Ascending aorta (tissue), 2 donors: ENCODE measurements around the gene KCNIP3. TPM values are rescaled to one million over a fixed set of nuclear protein-coding genes. Genes with fewer than 3 reads are reported as not detected.

Experiments
- DNase-seq, 2 donors: peaks; one replicate each; pipeline ENCODE4 v3.0.0-alpha.2; 2019; ENCODE audit warnings: low spot score in 2 of 2
- H3K27ac ChIP-seq, 2 donors: fragments of 200-600 bp; sonication (generic); one replicate each; pipeline ENCODE4 v1.5.1; 2016 to 2017; ENCODE audit warnings: mild to moderate bottlenecking in 1 of 2
- H3K27me3 ChIP-seq: fragments of 200-600 bp; sonication (generic); one replicate; pipeline ENCODE4 v1.5.1; 2017
- H3K36me3 ChIP-seq, 2 donors: fragments of 200-600 bp; sonication (generic); one replicate each; pipeline ENCODE4 v1.5.1; 2016
- H3K4me1 ChIP-seq, 2 donors: fragments of 200-600 bp; sonication (generic); one replicate each; pipeline ENCODE4 v1.5.1; 2016 to 2017; ENCODE audit warnings: mild to moderate bottlenecking in 1 of 2
- H3K4me3 ChIP-seq, 2 donors: fragments of 200-600 bp; sonication (generic); one replicate each; pipeline ENCODE4 v1.5.1; 2016 to 2017; ENCODE audit warnings: mild to moderate bottlenecking in 1 of 2
- H3K9me3 ChIP-seq, 2 donors: fragments of 200-600 bp; sonication (generic); one replicate each; pipeline ENCODE4 v1.5.1; 2016
- intact Hi-C: fragments of 100-400 bp; cut with DNase I; formaldehyde crosslinking; loops from one replicate; pipeline ENCODE4 v1.15.1; 2023
- total RNA-seq: library from RNA; depleted of rRNA; stranded (reverse); fragments of >200 nt; gene quantifications from one replicate; pipeline ENCODE4 v1.1.0, GENCODE V29; 2016
- TF ChIP-seq, protein P1 (sequence below), 3 experiments: fragments of 200-600 bp in 2 of 3; fragments of 450-650 bp in 1 of 3; sonication (generic) in 2 of 3; IDR thresholded peaks; one replicate each; pipeline ENCODE4 v1.5.1; 2016 to 2019; ENCODE audit warnings: antibody characterized with exemption in 3 of 3, mild to moderate bottlenecking in 1 of 3, moderate library complexity in 1 of 3

Gene KCNIP3
- total RNA-seq, 1 donor from 2014 or later = 5.2 TPM

DNA sequence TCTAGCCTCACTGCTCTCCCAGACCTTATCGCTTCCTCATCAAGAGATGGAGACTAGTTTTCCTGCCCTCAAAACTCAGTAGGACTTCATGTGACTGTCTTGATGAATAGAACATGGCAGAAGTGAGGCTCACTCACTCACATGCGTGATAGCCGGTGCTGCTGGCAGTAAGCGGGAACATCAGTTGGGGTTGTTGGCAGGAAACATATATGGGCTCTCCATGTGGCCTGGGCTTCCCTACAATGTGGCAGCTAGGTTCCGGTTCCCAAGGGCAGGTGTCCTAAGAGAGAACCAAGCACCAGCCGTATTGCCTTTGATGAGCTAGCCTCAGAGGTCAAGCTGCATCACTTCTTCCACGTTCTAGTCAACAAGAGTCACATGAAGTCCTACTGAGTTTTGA, 90.2 kb downstream of the KCNIP3 start:
- TF ChIP-seq, protein P1, sequence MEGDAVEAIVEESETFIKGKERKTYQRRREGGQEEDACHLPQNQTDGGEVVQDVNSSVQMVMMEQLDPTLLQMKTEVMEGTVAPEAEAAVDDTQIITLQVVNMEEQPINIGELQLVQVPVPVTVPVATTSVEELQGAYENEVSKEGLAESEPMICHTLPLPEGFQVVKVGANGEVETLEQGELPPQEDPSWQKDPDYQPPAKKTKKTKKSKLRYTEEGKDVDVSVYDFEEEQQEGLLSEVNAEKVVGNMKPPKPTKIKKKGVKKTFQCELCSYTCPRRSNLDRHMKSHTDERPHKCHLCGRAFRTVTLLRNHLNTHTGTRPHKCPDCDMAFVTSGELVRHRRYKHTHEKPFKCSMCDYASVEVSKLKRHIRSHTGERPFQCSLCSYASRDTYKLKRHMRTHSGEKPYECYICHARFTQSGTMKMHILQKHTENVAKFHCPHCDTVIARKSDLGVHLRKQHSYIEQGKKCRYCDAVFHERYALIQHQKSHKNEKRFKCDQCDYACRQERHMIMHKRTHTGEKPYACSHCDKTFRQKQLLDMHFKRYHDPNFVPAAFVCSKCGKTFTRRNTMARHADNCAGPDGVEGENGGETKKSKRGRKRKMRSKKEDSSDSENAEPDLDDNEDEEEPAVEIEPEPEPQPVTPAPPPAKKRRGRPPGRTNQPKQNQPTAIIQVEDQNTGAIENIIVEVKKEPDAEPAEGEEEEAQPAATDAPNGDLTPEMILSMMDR (IDR thresholded peaks at IDR 0.05) = no peak
- DNase-seq = peak in 1 of 2 donors; percentile 47
- H3K4me3 ChIP-seq = no peak overlapping the region
- H3K9me3 ChIP-seq = no peaks in the 10 kb centered on the region
- no peak overlapping the region for H3K27ac ChIP-seq
- H3K27me3 ChIP-seq = no peaks in the 10 kb centered on the region
- no peaks in the 10 kb centered on the region for H3K4me1 ChIP-seq
- intact Hi-C loops = no loop called here
- no peaks in the 10 kb centered on the region for H3K36me3 ChIP-seq

DNA sequence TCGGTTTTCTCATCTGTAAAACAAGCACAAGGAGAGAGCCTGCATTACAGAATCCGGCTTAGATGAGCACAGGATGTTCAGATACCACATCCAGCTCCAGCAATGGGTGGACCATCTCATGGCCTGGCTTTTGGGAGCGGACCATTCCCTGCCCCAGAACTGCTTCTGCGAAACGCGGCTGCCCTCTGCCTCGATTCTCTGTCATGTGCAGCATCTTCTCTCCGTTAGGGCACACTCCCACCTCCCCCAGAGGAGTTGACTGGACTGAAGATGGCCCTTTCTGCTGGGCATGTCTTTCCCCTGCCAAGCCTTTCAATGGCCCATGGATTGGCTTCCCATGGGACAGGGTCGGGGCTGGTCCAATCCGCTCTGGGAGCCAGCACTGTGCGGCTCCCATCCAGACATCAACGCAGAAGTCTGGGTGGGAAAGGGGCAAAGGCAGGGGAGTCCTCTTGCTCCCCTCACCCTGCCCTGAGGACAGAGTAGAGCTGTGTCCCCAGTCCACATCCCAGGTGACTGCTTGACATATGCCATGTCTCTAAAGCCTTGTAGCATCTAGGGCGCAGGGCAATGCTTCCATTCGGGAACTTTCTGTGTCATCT, 91.0 kb downstream of the KCNIP3 start:
- TF ChIP-seq, protein P1 (IDR thresholded peaks at IDR 0.05) = no peak
- intact Hi-C loops = no loop called here
- Histone ChIP-seq H3K4me1 (no peaks in the 10 kb centered on the region), H3K4me3 (no peak overlapping the region), H3K27ac (no peak overlapping the region), H3K27me3 (no peaks in the 10 kb centered on the region), H3K36me3 (no peaks in the 10 kb centered on the region), H3K9me3 (no peaks in the 10 kb centered on the region)
- peak in 1 of 2 donors; percentile 52 for DNase-seq

DNA sequence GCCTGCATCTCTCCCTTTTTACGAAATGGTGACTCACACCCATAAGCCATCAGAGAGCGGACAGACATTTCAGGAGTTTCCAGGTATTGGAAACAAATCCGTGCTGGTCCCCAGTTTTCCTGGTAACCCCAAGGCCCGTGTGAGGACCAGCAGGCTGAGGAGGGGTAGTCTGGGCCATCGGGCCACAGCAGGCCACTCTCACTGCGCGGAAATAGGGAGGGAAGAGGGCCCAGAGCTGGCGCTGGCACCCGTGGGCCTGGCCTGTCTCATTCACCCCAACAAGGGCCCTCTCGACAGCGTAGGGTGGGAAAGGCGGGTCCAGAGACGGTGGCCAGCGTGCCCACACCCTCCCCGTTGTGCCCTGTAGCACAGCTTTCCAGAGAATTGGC, 91.7 kb downstream of the KCNIP3 start:
- Histone ChIP-seq H3K27ac (no peak overlapping the region), H3K4me1 (no peaks in the 10 kb centered on the region), H3K27me3 (no peaks in the 10 kb centered on the region), H3K36me3 (no peaks in the 10 kb centered on the region), H3K4me3 (no peak overlapping the region), H3K9me3 (no peaks in the 10 kb centered on the region)
- DNase-seq = no peak
- TF ChIP-seq, protein P1 (IDR thresholded peaks at IDR 0.05) = no peak
- intact Hi-C loops = no loop called here

DNA sequence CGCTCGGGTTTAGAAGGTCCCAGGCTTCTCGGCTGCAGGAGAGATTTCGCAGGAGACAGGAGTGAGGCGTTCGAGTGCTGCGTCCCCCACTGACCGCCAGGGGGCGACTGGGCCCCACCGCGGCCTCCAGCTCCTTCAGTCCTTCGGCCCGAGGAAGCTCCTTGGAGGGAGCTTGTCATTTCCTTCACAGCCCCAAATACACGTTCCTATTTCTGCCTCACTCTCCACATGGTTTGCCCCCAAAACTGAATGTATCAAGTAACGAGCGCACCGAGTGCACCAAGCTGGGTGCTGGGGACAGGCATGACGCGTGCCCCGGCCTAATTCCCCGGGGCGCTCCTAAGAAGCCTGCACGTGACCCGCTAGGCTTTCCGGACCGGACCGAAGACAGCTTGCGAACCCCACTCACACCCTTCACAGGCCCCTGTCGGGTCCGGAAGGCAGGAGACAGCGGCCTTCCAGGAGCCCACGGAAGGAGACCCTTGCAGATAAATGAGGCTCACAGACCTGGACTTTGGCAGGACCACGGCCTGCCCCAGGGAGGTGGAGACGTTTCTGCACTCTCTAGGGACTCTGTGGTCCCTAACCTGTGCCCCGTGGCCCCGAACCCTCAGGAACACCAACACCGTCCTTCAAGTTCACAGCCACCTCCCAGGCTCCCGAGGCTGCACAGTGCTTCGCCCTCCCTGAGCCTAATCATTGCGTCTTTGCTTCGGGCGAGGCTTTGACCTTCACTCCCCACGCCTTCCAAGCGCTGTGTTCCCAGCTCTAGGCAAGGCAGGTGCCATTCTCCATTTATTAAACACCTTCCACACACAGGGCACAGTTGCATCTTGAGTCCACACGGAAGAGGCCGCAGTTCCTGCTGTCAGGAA, 92.3 kb downstream of the KCNIP3 start:
- TF ChIP-seq, protein P1 (IDR thresholded peaks at IDR 0.05) = peak; percentile 55 to 80 (median 78)
- no peaks in the 10 kb centered on the region for H3K4me1 ChIP-seq
- intact Hi-C loops = no loop called here
- H3K36me3 ChIP-seq = no peaks in the 10 kb centered on the region
- no peaks in the 10 kb centered on the region for H3K27me3 ChIP-seq
- H3K9me3 ChIP-seq = no peaks in the 10 kb centered on the region
- no peak overlapping the region for H3K4me3 ChIP-seq
- H3K27ac ChIP-seq = no peak overlapping the region
- DNase-seq = peak in 1 of 2 donors; percentile 65

DNA sequence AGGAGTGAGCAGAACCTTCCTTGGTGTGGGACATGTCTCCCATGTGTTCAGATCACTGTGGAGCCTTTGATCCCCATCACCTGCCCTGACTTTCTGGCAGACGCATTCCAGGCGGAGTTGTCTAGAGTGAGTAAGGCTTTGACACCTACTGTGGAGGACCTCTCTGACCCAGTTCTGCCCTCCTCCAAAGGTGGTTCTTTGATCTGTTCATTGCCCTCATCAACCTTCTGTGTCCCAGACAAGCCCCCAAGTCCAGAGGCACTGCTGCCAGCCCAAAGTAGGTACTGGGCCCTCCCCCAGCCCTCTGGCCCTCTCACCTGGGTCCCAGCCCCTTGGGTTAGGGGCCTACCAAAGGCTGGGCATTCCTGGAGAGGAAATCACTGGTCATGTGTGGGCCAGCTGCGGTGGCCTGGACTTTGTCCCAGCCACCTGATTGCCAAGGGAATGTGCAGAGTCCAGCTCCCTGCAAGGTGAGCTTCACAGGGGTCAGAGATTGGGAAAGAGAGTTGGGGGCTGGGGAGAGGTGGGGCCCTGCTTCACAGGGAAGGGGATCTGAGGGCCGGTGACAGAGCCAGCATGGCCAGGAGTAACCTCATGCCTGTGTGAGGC, 93.2 kb downstream of the KCNIP3 start:
- DNase-seq = peak in 1 of 2 donors; percentile 31
- Histone ChIP-seq H3K4me3 (no peak overlapping the region), H3K9me3 (no peaks in the 10 kb centered on the region), H3K36me3 (no peaks in the 10 kb centered on the region), H3K27me3 (no peaks in the 10 kb centered on the region), H3K27ac (no peak overlapping the region), H3K4me1 (no peaks in the 10 kb centered on the region)
- intact Hi-C loops = no loop called here
- TF ChIP-seq, protein P1 (IDR thresholded peaks at IDR 0.05) = no peak
